ENCODE measurements around the gene SPIRE2. TPM values are rescaled to one million over a fixed set of nuclear protein-coding genes. Genes with fewer than 3 reads are reported as not detected.

Gene SPIRE2
- total and polyA plus RNA-seq, 2 of the 13 experiments (the other 11 are each of a cell fraction or from before 2014, with no cell fraction given): 13.3 to 37.5 TPM

DNA sequence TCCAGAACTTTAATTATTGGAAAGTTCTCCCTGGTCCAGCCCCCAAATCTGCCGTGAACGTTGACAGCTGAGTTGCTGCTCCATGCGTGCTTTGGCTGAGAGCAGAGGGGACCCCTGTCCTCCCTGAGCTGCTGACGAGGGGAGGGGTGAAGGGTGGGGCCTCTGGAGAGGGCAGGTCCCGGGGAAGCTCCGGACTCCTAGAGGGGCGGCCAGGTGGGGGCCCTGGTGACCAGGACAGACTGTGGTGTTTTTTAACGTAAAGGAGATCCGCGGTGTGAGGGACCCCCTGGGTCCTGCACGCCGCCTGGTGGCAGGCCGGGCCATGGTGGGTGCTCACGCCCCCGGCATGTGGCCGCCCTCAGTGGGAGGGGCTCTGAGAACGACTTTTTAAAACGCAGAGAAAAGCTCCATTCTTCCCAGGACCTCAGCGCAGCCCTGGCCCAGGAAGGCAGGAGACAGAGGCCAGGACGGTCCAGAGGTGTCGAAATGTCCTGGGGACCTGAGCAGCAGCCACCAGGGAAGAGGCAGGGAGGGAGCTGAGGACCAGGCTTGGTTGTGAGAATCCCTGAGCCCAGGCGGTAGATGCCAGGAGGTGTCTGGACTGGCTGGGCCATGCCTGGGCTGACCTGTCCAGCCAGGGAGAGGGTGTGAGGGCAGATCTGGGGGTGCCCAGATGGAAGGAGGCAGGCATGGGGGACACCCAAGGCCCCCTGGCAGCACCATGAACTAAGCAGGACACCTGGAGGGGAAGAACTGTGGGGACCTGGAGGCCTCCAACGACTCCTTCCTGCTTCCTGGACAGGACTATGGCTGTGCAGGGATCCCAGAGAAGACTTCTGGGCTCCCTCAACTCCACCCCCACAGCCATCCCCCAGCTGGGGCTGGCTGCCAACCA is 90.4 kb downstream of the SPIRE2 start, which contains the start of gene MC1R (continued):
- TF ChIP-seq STAT5B (CRISPR knock-in tag; IDR thresholded peaks at IDR 0.05) (peak; percentile 46; the same call in 1 of the 2 replicates), ZNF780A (CRISPR knock-in tag; IDR thresholded peaks at IDR 0.05) (0 out of 2 replicates have a peak, but pooled peaks have one; percentile 21), ZFP36L1 (CRISPR knock-in tag; IDR thresholded peaks at IDR 0.05) (0 out of 2 replicates have a peak, but pooled peaks have one; percentile 66), ZMYM4 (CRISPR knock-in tag; IDR thresholded peaks at IDR 0.05) (peak; percentile 54; the same call in 1 of the 2 replicates), ZNF598 (CRISPR knock-in tag; IDR thresholded peaks at IDR 0.05; ENCODE audit: borderline replicate concordance) (peak; percentile 6; the same call in 1 of the 2 replicates), NR2F6 (IDR thresholded peaks at IDR 0.05) (0 out of 2 replicates have a peak, but pooled peaks have one; percentile 13), NR2F6 (CRISPR knock-in tag; IDR thresholded peaks at IDR 0.05) (peak; percentile 63; the same call in 1 of the 2 replicates), ZNF850 (CRISPR knock-in tag; conservative IDR thresholded peaks at IDR 0.05) (0 out of 2 replicates have a peak, but pooled peaks have one; percentile 73), POLR2G (IDR thresholded peaks at IDR 0.05; ENCODE audit: low read depth, low read length) (peak; percentile 88), EP300 (IDR thresholded peaks at IDR 0.05; ENCODE audit: low read depth in 2 of 2, low read length in 2 of 2) (peak in 1 of 2 experiments; percentile 41; a peak in 1 of 4 replicates), EP300 (CRISPR knock-in tag; IDR thresholded peaks at IDR 0.05; ENCODE audit: borderline replicate concordance) (peak; percentile 71), ZFP62 (CRISPR knock-in tag; IDR thresholded peaks at IDR 0.05) (no peak)
- TF ChIP-seq, protein P1, sequence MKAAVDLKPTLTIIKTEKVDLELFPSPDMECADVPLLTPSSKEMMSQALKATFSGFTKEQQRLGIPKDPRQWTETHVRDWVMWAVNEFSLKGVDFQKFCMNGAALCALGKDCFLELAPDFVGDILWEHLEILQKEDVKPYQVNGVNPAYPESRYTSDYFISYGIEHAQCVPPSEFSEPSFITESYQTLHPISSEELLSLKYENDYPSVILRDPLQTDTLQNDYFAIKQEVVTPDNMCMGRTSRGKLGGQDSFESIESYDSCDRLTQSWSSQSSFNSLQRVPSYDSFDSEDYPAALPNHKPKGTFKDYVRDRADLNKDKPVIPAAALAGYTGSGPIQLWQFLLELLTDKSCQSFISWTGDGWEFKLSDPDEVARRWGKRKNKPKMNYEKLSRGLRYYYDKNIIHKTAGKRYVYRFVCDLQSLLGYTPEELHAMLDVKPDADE (CRISPR knock-in tag; IDR thresholded peaks at IDR 0.05): no peak
- TF ChIP-seq, protein P2, sequence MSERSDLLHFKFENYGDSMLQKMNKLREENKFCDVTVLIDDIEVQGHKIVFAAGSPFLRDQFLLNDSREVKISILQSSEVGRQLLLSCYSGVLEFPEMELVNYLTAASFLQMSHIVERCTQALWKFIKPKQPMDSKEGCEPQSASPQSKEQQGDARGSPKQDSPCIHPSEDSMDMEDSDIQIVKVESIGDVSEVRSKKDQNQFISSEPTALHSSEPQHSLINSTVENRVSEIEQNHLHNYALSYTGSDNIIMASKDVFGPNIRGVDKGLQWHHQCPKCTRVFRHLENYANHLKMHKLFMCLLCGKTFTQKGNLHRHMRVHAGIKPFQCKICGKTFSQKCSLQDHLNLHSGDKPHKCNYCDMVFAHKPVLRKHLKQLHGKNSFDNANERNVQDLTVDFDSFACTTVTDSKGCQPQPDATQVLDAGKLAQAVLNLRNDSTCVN (CRISPR knock-in tag; IDR thresholded peaks at IDR 0.05; ENCODE audit: borderline replicate concordance): peak; percentile 52
- TF ChIP-seq, protein P3, sequence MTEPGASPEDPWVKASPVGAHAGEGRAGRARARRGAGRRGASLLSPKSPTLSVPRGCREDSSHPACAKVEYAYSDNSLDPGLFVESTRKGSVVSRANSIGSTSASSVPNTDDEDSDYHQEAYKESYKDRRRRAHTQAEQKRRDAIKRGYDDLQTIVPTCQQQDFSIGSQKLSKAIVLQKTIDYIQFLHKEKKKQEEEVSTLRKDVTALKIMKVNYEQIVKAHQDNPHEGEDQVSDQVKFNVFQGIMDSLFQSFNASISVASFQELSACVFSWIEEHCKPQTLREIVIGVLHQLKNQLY (CRISPR knock-in tag; IDR thresholded peaks at IDR 0.05): peak; percentile 99
- TF ChIP-seq, protein P4, sequence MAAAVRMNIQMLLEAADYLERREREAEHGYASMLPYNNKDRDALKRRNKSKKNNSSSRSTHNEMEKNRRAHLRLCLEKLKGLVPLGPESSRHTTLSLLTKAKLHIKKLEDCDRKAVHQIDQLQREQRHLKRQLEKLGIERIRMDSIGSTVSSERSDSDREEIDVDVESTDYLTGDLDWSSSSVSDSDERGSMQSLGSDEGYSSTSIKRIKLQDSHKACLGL (CRISPR knock-in tag; IDR thresholded peaks at IDR 0.05): peak; percentile 86
- TF ChIP-seq, protein P5, sequence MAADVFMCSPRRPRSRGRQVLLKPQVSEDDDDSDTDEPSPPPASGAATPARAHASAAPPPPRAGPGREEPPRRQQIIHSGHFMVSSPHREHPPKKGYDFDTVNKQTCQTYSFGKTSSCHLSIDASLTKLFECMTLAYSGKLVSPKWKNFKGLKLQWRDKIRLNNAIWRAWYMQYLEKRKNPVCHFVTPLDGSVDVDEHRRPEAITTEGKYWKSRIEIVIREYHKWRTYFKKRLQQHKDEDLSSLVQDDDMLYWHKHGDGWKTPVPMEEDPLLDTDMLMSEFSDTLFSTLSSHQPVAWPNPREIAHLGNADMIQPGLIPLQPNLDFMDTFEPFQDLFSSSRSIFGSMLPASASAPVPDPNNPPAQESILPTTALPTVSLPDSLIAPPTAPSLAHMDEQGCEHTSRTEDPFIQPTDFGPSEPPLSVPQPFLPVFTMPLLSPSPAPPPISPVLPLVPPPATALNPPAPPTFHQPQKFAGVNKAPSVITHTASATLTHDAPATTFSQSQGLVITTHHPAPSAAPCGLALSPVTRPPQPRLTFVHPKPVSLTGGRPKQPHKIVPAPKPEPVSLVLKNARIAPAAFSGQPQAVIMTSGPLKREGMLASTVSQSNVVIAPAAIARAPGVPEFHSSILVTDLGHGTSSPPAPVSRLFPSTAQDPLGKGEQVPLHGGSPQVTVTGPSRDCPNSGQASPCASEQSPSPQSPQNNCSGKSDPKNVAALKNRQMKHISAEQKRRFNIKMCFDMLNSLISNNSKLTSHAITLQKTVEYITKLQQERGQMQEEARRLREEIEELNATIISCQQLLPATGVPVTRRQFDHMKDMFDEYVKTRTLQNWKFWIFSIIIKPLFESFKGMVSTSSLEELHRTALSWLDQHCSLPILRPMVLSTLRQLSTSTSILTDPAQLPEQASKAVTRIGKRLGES (CRISPR knock-in tag; IDR thresholded peaks at IDR 0.05; ENCODE audit: borderline replicate concordance): peak; percentile 97
- TF ChIP-seq, protein P6, sequence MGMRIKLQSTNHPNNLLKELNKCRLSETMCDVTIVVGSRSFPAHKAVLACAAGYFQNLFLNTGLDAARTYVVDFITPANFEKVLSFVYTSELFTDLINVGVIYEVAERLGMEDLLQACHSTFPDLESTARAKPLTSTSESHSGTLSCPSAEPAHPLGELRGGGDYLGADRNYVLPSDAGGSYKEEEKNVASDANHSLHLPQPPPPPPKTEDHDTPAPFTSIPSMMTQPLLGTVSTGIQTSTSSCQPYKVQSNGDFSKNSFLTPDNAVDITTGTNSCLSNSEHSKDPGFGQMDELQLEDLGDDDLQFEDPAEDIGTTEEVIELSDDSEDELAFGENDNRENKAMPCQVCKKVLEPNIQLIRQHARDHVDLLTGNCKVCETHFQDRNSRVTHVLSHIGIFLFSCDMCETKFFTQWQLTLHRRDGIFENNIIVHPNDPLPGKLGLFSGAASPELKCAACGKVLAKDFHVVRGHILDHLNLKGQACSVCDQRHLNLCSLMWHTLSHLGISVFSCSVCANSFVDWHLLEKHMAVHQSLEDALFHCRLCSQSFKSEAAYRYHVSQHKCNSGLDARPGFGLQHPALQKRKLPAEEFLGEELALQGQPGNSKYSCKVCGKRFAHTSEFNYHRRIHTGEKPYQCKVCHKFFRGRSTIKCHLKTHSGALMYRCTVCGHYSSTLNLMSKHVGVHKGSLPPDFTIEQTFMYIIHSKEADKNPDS (CRISPR knock-in tag; IDR thresholded peaks at IDR 0.05): peak; percentile 63; the same call in 1 of the 2 replicates

All from HepG2 (cell line).